Mesothelial cell of epicardium (in vitro differentiated cells): Measurements from ENCODE around the gene SKAP1. TPM values are rescaled to one million over a fixed set of nuclear protein-coding genes. Genes with fewer than 3 reads are reported as not detected.

Experiments used
- DNase-seq, 2 experiments: peaks; one replicate each; pipeline ENCODE4 v3.0.0; 2021; ENCODE audit warnings: low spot score in 2 of 2; ENCODE audit not compliant: unreplicated experiment in 2 of 2
- H3K27ac Mint-ChIP-seq: 2 replicates; pipeline ENCODE4 v1.8.0; 2021; ENCODE audit warnings: mixed read lengths
- H3K27me3 Mint-ChIP-seq: 2 replicates; pipeline ENCODE4 v1.8.0; 2021; ENCODE audit warnings: low read depth, mixed read lengths
- H3K36me3 Mint-ChIP-seq: 2 replicates; pipeline ENCODE4 v1.8.0; 2021; ENCODE audit warnings: mixed read lengths
- H3K4me1 Mint-ChIP-seq: 2 replicates; pipeline ENCODE4 v1.8.0; 2021; ENCODE audit warnings: mixed read lengths
- H3K4me3 Mint-ChIP-seq: 2 replicates; pipeline ENCODE4 v1.8.0; 2021; ENCODE audit warnings: mild to moderate bottlenecking, moderate library complexity, mixed read lengths
- H3K9me3 Mint-ChIP-seq: 2 replicates; pipeline ENCODE4 v1.8.0; 2021; ENCODE audit warnings: mixed read lengths
- CTCF ChIP-seq: fragments of 200-600 bp; sonication (generic); IDR thresholded peaks from one replicate; pipeline ENCODE4 v1.5.0; 2021; ENCODE audit warnings: antibody characterized with exemption; ENCODE audit not compliant: unreplicated experiment
- total RNA-seq: library from RNA; stranded (reverse); gene quantifications from 3 replicates; pipeline ENCODE4 v1.2.1, GENCODE V29; 2021

The SKAP1 gene
- total RNA-seq, 1 donor from 2014 or later: 3.4 TPM

GRCh38 chr17:48123776-48124388 is 306.1 kb downstream of the SKAP1 start:
- H3K36me3 Mint-ChIP-seq: peaks cover 24% of the 10 kb centered on the region
- no peak overlapping the region for H3K4me3 Mint-ChIP-seq
- no peaks in the 10 kb centered on the region for H3K27me3 Mint-ChIP-seq
- H3K4me1 Mint-ChIP-seq: no peaks in the 10 kb centered on the region
- H3K27ac Mint-ChIP-seq: no peak overlapping the region
- H3K9me3 Mint-ChIP-seq: no peaks in the 10 kb centered on the region
- no peak for TF ChIP-seq CTCF
- no peak for DNase-seq

- DNase-seq: no peak
- no peak for TF ChIP-seq CTCF
- H3K4me1 Mint-ChIP-seq: no peaks in the 10 kb centered on the region
Observed at GRCh38 chr17:48123111-48123510, 306.9 kb downstream of the SKAP1 start.

GRCh38 chr17:48122665-48123045 is 307.4 kb downstream of the SKAP1 start:
- H3K4me1 Mint-ChIP-seq: no peaks in the 10 kb centered on the region
- H3K27me3 Mint-ChIP-seq: no peaks in the 10 kb centered on the region
- H3K4me3 Mint-ChIP-seq: no peak overlapping the region
- no peaks in the 10 kb centered on the region for H3K9me3 Mint-ChIP-seq
- TF ChIP-seq CTCF: no peak
- no peak for DNase-seq
- no peak overlapping the region for H3K27ac Mint-ChIP-seq
- peaks cover 26% of the 10 kb centered on the region for H3K36me3 Mint-ChIP-seq

More at GRCh38 chr17:48123111-48123510, 306.9 kb downstream of the SKAP1 start:
- H3K36me3 Mint-ChIP-seq: peaks cover 24% of the 10 kb centered on the region
- H3K27ac Mint-ChIP-seq: no peak overlapping the region
- no peaks in the 10 kb centered on the region for H3K9me3 Mint-ChIP-seq
- H3K4me3 Mint-ChIP-seq: no peak overlapping the region
- no peaks in the 10 kb centered on the region for H3K27me3 Mint-ChIP-seq

- Mint-ChIP-seq H3K36me3 (peaks cover 27% of the 10 kb centered on the region), H3K4me1 (no peaks in the 10 kb centered on the region), H3K9me3 (no peaks in the 10 kb centered on the region), H3K27ac (no peak overlapping the region), H3K27me3 (no peaks in the 10 kb centered on the region), H3K4me3 (no peak overlapping the region)
- no peak for TF ChIP-seq CTCF
- DNase-seq: no peak
Observed at GRCh38 chr17:48121923-48122664, 307.9 kb downstream of the SKAP1 start.

GRCh38 chr17:48113201-48113676 is 316.8 kb downstream of the SKAP1 start:
- no peak for TF ChIP-seq CTCF
- peak overlapping the region; percentile 9 for H3K27ac Mint-ChIP-seq

More at GRCh38 chr17:48113201-48113676, 316.8 kb downstream of the SKAP1 start:
- no peak overlapping the region for H3K4me3 Mint-ChIP-seq
- H3K4me1 Mint-ChIP-seq: peaks cover 8% of the 10 kb centered on the region
- H3K9me3 Mint-ChIP-seq: no peaks in the 10 kb centered on the region
- no peaks in the 10 kb centered on the region for H3K27me3 Mint-ChIP-seq
- no peak for DNase-seq
- H3K36me3 Mint-ChIP-seq: peaks cover 7% of the 10 kb centered on the region
